A549 (cell line): ENCODE data around the gene SHH.
A peak's percentile ranks its signal among the peaks of the same experiment; 100 is the strongest.

Source experiments
- CBX2 ChIP-seq: fragments of 200-600 bp; sonication (generic); IDR thresholded peaks from 2 replicates; pipeline ENCODE4 v1.6.1; 2016; ENCODE audit warnings: low read depth, mild to moderate bottlenecking, borderline replicate concordance
- CEBPB ChIP-seq, 2 experiments: fragments of >200 bp in 1 of 2; sonication (Bioruptor Twin) in 1 of 2; formaldehyde crosslinking in 1 of 2; IDR thresholded peaks; 2 replicates each; pipeline ENCODE4 v1.6.1; 2012 to 2016
- CHD2 ChIP-seq: fragments of 150-350 bp; IDR thresholded peaks from 2 replicates; pipeline ENCODE4 v1.6.1; 2014; ENCODE audit warnings: low read length; ENCODE audit not compliant: partially characterized antibody
- JUN ChIP-seq, 2 experiments: fragments of >200 bp; sonication (Bioruptor Twin); formaldehyde crosslinking; IDR thresholded peaks; 2 replicates in 1 of 2; 3 replicates in 1 of 2; pipeline ENCODE4 v1.6.1; 2016 to 2017
- POLR2A ChIP-seq: IDR thresholded peaks from 2 replicates; pipeline ENCODE4 v1.6.1; 2012; ENCODE audit warnings: mild to moderate bottlenecking, low read length
- RCOR1 ChIP-seq: fragments of 150-350 bp; IDR thresholded peaks from 2 replicates; pipeline ENCODE4 v1.6.1; 2014; ENCODE audit warnings: antibody characterized with exemption, low read length, low read depth
- RFX5 ChIP-seq: fragments of 450-650 bp; IDR thresholded peaks from 2 replicates; pipeline ENCODE4 v1.7.1; 2014; ENCODE audit warnings: antibody characterized with exemption, mild to moderate bottlenecking, moderate library complexity
- TF ChIP-seq, protein P1 (sequence below): fragments of >200 bp; sonication (Bioruptor Twin); formaldehyde crosslinking; IDR thresholded peaks from 3 replicates; pipeline ENCODE4 v1.5.1; 2016
- TF ChIP-seq, protein P2 (sequence below): IDR thresholded peaks from 2 replicates; pipeline ENCODE4 v1.6.1; 2012; ENCODE audit warnings: low read depth, borderline replicate concordance

DNA sequence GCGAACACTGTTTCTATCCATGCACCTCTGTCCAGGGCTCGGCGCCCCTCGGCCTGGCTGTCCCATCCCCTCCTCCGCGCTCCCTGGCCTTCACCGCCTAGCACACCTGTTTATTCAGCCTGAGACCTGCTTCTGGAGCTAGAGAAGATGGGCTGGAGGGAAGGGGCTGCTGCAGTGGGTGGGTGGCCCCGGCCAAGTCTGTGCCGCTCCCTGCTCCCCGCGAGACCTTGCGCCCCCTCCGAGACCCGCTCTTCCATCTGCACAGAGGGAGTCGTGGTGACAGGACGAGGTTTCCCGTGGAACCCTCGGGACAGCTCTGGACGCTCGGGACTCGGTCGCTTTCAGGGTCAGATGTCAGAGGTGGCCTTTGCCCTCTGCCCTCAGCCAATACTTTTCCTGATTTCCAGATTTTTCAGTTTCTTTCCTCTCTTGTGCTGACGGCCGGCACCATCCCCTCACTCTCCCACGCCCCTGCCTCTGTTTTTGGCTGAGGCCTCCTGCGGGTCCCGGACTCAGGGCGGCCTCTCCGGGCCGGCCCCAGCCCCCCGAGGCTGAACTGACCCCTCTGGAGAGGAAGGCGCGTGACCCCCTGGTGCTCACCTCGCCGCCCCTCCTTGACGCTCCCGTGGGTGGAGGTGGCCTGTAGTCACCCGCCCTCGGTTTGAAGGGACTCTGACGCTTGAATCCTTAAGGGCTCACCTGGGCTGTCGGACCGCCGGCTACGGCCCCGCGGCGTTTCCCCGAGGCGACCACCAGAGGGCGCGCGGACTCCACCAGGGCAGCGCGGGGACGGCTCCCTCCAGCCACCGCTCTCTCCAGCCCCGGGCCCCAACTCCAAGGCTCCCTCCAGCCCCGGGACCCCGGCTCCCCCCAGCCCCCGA, 15.6 kb downstream of the SHH start:
- TF ChIP-seq, protein P1, sequence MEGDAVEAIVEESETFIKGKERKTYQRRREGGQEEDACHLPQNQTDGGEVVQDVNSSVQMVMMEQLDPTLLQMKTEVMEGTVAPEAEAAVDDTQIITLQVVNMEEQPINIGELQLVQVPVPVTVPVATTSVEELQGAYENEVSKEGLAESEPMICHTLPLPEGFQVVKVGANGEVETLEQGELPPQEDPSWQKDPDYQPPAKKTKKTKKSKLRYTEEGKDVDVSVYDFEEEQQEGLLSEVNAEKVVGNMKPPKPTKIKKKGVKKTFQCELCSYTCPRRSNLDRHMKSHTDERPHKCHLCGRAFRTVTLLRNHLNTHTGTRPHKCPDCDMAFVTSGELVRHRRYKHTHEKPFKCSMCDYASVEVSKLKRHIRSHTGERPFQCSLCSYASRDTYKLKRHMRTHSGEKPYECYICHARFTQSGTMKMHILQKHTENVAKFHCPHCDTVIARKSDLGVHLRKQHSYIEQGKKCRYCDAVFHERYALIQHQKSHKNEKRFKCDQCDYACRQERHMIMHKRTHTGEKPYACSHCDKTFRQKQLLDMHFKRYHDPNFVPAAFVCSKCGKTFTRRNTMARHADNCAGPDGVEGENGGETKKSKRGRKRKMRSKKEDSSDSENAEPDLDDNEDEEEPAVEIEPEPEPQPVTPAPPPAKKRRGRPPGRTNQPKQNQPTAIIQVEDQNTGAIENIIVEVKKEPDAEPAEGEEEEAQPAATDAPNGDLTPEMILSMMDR = peak; percentile 82
- TF ChIP-seq RFX5 = no peak
- TF ChIP-seq CBX2 = no peak
- no peak for TF ChIP-seq RCOR1
- TF ChIP-seq POLR2A = no peak
- no peak for TF ChIP-seq JUN (IDR thresholded peaks at IDR 0.05)
- TF ChIP-seq CHD2 = no peak
- TF ChIP-seq, protein P2, sequence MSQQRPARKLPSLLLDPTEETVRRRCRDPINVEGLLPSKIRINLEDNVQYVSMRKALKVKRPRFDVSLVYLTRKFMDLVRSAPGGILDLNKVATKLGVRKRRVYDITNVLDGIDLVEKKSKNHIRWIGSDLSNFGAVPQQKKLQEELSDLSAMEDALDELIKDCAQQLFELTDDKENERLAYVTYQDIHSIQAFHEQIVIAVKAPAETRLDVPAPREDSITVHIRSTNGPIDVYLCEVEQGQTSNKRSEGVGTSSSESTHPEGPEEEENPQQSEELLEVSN = no peak
- no peak for TF ChIP-seq CEBPB (IDR thresholded peaks at IDR 0.05)
